ENCODE results near the gene NANOS3.
"Not testable (repeated sequence)": the region's sequence is repeated elsewhere in the genome, so short reads cannot be mapped to it uniquely, and the experiment has no call there.

NANOS3 gene

GRCh38 chr19:13843104-13843921 is 33.6 kb upstream of the NANOS3 start:
- no peak for DNase-seq (ENCODE audit: low read depth in 2 of 2)

GRCh38 chr19:13844130-13844631 is 32.8 kb upstream of the NANOS3 start:
- no peak for DNase-seq (ENCODE audit: low read depth in 2 of 2)

GRCh38 chr19:13846557-13847406 is 30.2 kb upstream of the NANOS3 start:
- DNase-seq (ENCODE audit: low read depth in 2 of 2): peak; percentile 77 to 87

- DNase-seq (ENCODE audit: low read depth in 2 of 2): peak in 1 of 2 donors; percentile 65
These were observed 29.3 kb upstream of the NANOS3 start for GRCh38 chr19:13847407-13848339.

- DNase-seq (ENCODE audit: low read depth in 2 of 2): no peak
These were observed 28.6 kb upstream of the NANOS3 start for GRCh38 chr19:13848340-13848677.

- DNase-seq (ENCODE audit: low read depth in 2 of 2): no peak
These were observed 27.9 kb upstream of the NANOS3 start for GRCh38 chr19:13848798-13849676.

- peak in 1 of 2 donors; percentile 59 for DNase-seq (ENCODE audit: low read depth in 2 of 2)
These were observed 26.7 kb upstream of the NANOS3 start for GRCh38 chr19:13849991-13850909.

GRCh38 chr19:13850910-13851733 is 25.8 kb upstream of the NANOS3 start:
- DNase-seq (ENCODE audit: low read depth in 2 of 2): no peak

GRCh38 chr19:13851734-13852114 is 25.2 kb upstream of the NANOS3 start:
- DNase-seq (ENCODE audit: low read depth in 2 of 2): not testable (repeated sequence)

GRCh38 chr19:13852171-13852707 is 24.7 kb upstream of the NANOS3 start:
- DNase-seq (ENCODE audit: low read depth in 2 of 2): not testable (repeated sequence)

- DNase-seq (ENCODE audit: low read depth in 2 of 2): no peak
These were observed 20.4 kb upstream of the NANOS3 start for GRCh38 chr19:13856497-13856896.

GRCh38 chr19:13859361-13859880 is 17.5 kb upstream of the NANOS3 start:
- no peak for DNase-seq (ENCODE audit: low read depth in 2 of 2)

GRCh38 chr19:13860679-13861391 is 16.1 kb upstream of the NANOS3 start:
- DNase-seq (ENCODE audit: low read depth in 2 of 2): no peak

GRCh38 chr19:13861392-13861713 is 15.6 kb upstream of the NANOS3 start:
- no peak for DNase-seq (ENCODE audit: low read depth in 2 of 2)

GRCh38 chr19:13861714-13862531 is 15.0 kb upstream of the NANOS3 start:
- peak; percentile 82 to 83 for DNase-seq (ENCODE audit: low read depth in 2 of 2)

GRCh38 chr19:13864046-13864666 is 12.8 kb upstream of the NANOS3 start:
- DNase-seq (ENCODE audit: low read depth in 2 of 2): no peak

All from activated CD4-positive, alpha-beta T cell treated with anti-CD3 and anti-CD28 coated beads for 24 hours (primary cell).